ENCODE measurements around the gene DOCK10. TPM values are rescaled to one million over a fixed set of nuclear protein-coding genes. Genes with fewer than 3 reads are reported as not detected.
A peak's percentile ranks its signal among the peaks of the same experiment; 100 is the strongest.
"Not testable (repeated sequence)": the region's sequence is repeated elsewhere in the genome, so short reads cannot be mapped to it uniquely, and the experiment has no call there.

The DOCK10 gene
- total RNA-seq, 1 donor from 2014 or later: 2.5 TPM

DNA sequence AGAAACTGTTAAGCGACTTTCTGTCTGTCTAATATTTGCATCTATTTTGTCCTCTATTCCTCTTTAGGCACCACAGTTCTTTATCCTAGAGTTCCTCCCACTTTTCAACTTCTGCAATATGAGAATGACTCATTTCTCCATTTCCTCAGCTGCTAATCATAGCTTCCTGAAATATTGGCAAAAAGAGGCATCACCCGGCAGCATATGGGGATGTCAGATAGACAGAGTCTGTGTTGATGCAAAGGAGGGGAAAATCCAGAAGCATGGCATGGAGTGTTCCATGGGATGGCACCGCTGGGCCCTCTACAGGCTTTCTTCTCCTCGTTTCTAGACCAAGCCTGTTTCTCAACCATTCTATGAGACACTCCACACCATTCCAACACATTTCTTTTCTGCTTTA is 93.4 kb downstream of the DOCK10 start:
- no peak for DNase-seq (ENCODE audit: low read depth)

DNA sequence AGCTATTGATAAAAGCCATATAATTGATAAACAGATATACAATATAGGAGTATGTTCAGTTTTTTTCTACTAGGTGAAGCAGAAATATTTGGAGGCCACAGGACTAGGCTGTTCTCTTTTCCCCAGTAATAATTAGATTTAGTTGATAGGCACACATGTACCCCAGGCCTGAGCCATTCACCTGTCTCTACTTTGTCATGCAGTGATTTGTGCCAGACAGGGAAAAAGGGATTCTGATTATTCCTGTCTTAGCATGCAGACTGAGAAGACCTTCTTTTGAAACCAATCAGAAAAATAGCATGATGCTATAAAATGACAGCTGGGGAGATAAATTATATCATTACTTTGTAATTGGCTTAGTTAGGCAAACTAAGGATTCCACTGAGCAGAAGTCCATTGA is 94.3 kb downstream of the DOCK10 start:
- DNase-seq (ENCODE audit: low read depth): no peak

DNA sequence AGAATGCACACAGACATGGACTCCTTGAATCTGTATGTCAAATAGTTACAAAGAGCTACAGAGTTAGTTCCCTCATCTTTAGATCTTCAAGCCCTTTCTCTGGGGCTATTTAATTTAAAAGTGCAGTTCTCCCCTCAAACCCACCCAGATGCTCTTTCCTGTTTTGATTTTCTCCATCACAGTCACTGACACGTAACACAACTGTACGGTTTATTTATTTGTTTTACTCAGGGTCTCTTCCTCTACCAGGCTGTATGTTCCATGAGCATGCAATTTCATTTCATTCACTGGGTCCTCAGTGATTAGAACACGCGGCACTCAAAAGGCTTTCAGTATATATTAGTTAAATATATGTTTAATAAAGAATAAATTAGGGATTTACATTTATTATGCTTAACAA is 94.7 kb downstream of the DOCK10 start:
- DNase-seq (ENCODE audit: low read depth): no peak

DNA sequence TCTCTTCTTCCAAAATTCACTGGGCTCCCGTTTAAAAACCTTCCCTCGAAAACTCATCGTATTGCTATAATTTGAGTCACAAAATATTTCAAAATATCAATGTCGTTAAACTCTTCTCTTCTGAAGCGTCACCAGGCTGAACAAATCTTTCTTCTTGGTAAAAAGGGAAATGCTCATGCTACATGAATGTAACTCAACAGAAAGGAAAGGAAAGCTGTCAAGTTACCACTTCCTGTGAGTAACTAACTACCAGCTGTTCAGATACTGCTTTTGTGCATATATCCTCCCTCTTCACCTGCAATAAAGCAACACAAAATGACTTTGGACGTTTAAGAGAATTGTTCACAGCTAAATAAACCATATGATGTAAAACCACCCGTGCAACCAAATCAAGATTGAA is 95.4 kb downstream of the DOCK10 start:
- DNase-seq (ENCODE audit: low read depth): no peak

DNA sequence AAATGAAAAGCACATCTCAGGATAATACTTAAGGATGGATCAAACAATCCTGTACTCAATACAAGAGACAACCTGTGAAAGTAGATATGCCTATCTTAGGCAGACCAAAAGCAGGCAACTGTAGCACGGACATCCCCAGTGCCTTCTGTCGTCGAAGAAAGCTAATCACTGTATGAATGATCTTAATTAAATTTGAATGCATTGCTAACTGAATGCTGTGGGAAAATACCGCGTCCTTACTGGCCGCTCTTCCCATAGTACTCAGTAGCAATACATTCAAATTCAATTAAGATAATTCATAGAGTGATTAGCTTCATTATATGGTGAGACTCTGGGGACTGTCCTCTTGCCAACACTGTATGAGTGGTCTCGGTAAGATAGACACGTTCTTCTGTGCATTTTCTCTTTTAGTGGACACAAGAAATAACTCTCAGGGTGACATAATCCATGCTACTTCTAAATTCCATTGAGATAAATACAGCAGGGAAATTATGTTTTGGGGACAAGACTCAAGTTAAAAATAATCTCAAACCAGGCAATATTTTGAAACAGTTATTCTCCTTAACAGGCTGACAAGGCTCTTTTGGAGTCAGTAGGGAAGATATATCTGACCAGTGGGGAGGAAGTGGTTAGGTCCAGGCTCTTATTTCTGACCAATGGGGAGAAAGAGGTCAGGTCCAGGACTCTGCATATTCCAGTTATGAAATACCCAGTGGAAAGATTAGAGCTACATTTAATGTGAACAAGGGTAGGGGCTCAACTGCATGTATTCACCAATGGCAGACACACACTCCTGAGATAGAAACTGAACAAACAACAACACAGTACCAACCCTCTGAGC is 97.3 kb downstream of the DOCK10 start:
- no peak for DNase-seq (ENCODE audit: low read depth)

DNA sequence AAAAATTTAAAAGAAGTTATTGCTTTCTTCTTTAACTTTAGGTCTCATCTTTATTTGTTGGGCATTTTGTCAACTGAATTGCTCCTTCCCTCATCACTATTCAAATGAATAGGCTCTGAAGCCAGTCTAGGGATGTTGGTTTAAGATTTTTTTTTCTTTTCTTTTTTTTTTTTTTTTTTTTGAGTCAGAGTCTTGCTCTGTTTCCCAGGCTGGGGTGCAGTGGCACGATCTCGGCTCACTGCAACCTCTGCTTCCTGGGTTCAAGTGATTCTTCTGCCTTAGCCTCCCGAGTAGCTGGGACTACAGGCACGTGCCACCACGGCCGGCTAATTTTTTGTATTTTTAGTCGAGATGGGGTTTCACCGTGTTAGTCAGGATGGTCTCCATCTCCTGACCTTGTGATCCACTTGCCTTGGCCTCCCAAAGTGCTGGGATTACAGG is 98.6 kb downstream of the DOCK10 start:
- not testable (repeated sequence) for DNase-seq (ENCODE audit: low read depth)

DNA sequence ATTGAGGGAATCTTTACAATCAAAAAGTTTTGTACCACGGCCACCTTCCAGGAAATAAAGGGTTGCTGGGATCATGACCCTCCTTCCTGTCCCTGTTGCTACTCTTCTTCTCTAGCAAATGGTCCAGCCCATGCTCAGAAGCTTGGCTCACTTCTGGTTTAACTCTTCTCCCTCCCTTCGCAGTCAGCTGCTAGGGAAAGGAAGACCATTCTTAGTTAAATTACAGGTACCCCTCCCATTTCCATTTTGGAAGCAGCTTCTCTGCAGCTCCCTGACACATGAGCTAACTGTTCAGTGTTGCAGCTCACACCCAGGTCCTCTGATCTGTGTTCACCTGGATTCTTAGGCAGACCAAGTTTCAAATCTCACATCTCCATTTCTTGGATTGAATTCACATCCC is 100.3 kb downstream of the DOCK10 start:
- DNase-seq (ENCODE audit: low read depth): no peak

DNA sequence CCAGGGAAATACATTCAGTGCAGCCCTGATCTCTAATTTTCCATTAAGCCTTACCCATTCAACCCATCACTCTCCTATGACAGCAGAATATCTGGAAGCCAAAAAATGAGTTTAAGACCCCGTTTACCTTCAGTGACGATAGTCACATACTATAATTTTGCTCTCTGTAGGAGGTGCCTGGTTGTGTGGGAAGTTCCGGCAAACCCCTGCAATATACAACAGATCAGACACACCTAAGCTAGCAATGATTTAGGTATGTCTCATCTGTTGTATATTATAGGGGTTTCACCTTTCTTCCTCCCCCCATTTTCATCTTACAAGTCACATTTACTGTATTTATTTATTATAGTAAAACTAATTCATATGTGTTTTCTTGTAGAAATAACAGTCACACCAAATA is 101.7 kb downstream of the DOCK10 start:
- DNase-seq (ENCODE audit: low read depth): no peak

DNA sequence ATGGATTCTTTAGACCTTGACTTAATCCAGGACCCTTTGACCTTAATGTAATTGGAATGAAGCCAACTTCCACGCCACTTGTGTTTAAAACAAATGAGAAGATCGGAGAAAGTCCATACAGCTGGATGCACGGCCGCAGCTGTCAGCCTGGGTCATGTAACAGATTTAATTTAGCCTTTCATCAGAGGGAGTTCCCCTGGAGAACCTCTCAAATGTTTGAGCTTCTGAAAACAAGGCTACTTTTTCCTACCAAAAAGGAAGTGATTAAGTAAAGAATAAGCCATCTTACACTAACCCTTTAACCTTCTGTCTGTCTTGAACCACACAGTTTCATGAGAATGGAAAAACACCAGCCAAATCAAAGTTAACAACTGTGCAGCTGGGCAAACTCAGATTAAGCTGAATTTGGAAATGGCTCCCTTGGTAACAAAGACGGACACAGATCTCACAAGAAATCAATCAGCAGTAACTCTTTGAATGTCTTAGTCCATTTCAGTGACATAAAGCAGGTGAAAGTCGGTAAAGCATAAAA is 103.6 kb downstream of the DOCK10 start:
- peak; percentile 42 for DNase-seq (ENCODE audit: low read depth)

DNA sequence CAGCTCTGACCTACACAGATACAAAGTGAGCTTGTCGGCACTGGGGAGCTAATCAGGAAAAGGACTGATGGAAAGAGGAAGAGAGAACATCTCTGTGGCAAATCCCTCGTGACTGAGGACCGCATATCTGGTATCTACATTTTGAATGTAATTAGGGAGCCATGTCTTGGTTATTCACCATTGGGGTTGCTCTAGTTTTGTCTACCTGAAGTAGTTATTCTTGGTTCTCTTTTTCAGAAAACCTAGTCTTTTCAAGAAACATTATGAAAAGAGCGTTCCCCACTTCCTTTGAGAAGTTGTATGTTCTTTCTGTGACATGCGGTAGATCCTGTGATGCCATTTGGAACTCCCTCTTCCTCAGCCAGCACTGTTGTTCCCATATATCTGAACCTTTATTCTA is 104.4 kb downstream of the DOCK10 start:
- DNase-seq (ENCODE audit: low read depth): no peak

DNA sequence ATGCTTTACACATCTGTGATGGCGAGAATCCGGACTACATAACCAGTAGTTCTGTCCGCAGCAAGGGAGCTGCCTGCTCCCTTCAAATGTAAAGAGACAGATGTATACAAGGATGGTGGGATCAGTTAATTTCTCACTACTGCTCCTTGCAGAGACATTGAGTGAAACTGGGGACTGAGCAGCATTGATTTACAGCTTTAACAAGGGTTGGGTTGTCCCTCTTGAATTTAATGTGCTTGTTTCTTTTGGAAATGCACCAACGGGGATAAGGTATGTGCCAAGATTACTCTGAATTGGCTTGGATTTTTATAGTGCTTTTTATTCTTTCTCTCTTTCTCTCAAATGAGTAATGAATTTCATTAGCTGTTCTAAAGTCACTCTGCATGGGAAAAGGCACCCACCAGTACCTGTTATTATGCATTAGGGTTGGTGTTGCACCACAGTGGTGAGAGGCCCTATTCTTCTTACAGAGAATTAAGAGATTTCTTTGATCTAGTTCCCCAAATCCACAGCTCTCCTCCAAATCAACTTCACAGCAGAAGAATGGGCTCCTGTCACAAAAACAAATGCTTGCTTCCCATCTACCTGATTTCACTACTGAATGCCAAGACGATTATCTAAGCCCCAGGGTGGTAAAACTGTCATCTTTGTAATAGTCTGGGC is 107.6 kb downstream of the DOCK10 start:
- DNase-seq (ENCODE audit: low read depth): peak; percentile 83

DNA sequence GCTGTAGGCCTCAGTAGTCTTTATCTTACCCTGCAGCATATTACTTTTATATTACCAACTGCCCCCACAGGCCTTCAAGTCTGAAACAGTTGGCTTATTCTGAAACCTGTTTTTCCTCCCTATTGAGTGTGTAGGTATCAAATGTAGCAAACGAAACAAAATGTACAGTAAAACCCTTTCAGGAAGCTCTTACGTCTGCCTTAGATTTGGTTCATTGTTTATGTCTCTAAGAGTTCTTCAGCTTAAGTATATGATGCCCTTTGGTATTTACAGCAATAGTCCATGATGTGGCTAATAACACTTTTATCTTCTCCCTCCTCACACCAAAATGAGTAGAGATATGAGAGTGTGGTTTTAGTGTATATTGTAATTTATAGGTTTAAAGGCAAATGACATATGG is 108.8 kb downstream of the DOCK10 start:
- DNase-seq (ENCODE audit: low read depth): no peak

DNA sequence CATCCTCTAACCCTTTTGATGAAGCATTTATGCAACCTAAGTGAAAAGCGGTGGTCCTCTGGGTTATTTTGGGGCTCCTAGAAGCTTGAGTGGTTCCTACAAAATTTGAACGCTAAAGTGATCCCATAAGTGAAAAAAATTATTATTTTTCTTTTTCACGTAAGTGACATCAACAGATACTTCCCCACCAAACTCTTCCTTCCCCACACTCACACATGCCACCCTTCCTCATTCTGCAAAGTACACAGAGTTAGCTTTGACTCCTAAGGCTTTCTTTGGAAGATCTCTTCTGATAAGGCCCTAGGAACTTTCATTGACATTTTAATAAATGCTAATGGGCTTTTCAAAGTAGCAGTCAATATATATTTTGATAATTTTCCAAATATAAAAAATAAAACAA is 109.7 kb downstream of the DOCK10 start:
- no peak for DNase-seq (ENCODE audit: low read depth)

DNA sequence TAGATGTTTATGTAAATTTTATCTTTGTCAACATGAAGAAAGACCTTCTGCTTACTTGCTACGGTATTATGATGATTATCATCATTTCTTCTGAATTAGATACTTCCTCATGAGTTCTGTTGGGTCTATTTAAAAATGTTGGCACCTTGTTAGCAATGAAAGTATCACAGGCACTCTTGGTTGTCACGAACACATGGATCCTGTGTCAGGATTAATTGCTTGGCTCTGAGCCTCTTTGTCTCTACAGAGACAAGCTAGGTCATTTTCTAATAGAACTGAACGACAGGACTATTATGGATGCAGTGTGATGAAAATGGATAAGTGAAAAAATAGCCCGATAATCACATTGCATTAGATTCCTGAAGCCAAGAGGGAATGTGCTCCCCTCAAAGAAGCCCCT is 110.3 kb downstream of the DOCK10 start:
- DNase-seq (ENCODE audit: low read depth): no peak

DNA sequence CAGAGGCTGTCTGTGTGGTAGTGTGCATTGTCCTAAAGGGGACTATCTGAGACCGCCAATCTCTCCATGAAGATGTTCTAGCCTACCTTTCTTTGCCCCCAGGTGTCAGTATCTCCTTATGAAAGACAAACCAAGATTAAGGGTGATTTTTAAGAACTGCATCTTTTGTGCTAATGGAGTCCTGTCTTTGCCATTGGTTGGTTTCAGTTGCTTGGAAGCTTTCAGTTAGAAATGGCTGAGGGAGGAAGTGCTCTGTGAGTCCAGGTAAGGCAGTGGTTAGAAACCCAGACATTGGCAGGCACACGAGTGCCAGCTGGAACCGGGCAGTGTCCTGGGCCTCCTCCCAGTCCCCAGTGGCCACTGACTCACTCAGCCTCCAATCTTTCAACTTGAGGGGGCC is 111.3 kb downstream of the DOCK10 start:
- DNase-seq (ENCODE audit: low read depth): no peak

DNA sequence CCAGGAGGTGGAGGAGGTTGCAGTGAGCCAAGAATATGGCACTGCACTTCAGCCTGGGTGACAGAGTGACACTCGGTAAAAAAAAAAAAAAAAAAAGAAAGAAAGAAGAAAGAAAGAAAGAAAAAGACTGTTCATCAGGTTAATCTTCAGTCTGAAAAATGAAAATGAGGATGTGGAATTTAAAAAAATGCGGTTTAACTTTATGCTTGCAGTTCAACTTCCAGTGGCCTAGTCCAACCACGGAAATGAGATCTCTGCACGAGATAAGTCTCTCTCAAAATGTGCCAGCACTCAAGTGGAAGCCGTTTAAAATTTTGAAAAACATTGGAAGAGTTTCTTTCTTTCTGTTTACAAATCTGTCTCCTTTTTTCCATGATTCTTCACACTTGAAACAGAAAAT is 112.1 kb downstream of the DOCK10 start:
- DNase-seq (ENCODE audit: low read depth): no peak

DNA sequence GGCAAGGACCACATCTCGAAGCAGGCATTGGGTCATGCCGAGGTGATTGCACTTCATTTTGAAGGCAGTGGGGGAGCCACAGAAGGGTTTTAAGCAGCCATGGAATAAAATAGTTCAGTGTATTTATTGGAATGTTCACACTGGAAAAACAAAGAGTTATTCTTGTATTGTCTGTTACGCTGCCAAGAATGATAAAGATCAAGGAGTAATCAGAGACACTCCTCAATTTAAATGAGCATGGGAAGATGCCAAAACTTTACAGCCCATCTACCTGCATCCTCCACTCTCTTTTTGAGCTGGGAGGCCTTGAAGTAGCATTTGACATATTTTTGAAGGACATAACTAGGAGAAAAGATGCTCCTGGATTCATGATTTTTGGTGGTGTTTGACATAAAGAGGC is 112.8 kb downstream of the DOCK10 start:
- no peak for DNase-seq (ENCODE audit: low read depth)

DNA sequence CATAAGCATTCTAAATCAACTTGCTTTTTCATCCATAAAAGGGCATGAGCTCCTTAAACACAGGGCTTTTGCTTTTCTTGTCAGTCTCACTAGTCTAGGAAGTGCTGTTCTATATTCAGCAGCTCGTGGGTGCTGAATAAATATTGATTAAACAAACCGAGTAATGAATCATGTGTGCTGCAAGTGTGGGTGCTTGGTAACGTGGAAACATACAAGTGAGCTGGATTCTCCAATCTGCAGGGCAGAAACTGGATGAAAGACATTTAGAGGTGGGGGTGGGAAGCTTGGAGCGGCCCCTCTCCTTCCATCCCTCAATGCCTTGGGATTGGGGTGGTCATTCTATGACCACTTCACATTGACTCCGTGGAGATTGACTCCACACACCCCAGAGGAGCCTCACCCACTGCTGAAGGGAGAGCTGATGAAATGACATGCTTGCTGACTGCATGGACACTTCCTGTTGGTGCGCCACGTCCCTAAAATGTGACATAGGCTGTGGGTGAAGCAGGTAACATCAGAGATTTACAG is 114.6 kb downstream of the DOCK10 start:
- DNase-seq (ENCODE audit: low read depth): peak; percentile 90

DNA sequence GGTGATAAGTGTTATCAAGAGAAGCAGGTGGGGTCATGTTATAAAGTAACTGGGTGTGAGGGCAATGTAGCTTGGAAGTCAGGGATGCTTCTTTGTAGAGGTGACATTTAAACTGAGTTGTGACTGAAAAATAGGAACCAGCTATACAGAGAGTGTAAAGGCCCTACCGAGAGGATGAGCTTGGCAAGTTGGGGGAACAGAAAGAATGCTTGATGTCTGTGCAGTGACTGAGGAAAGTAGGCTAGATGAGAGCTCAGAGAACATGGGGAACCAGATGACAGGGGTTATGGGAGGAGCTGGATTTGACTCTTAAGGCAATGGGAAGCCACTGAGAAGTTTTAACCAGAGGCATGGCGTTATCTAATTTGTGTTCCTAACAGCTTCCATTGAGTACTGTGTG is 115.3 kb downstream of the DOCK10 start:
- DNase-seq (ENCODE audit: low read depth): no peak

DNA sequence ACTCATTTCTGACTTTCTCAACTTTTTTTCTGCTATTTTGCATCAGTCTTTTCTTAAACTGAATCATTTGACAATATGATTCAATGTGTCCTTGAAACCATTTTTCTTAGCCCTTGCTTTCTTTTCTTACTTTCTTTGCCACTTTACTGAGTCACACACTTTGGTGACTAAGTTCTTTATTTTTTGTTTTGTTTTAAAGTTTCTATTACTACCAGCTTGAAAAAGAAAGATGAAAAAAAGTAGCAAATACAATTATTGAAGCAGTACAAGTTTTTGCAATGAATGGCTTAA is 116.5 kb downstream of the DOCK10 start:
- DNase-seq (ENCODE audit: low read depth): peak; percentile 74

DNA sequence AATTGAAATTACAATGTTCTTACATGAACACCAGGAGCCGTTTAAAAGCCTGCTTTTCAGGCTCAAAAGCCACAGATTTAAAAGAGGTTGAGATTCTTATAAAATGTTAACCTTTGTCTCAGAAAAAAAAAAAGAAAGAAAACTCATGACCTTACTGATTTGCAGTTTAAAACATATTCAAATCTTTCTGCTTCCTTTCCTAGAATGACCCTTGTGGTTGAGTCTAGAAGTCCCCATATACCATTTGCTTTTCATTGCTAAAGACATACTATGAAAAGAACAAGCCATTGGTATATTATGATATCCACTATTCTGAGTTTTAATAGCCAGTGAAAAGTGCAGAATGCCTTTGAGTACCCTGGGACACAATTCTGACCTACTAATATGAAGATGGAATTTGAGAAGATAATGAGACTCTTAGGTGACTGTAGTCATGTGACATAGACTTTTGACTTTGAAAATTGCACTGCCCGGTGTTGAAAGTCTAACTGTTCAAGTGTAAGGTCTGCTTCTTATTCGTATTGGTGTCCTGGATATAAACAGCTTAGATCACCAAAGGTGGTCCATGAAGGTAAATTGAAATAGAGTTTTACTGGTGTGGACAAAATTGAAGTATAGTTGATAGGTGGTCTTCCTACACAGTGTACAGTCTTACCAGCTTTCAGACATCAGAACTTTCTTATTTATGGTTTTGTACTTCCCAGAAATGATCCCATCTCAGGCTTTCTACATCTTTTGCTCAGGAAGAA is 117.0 kb downstream of the DOCK10 start:
- no peak for DNase-seq (ENCODE audit: low read depth)

DNA sequence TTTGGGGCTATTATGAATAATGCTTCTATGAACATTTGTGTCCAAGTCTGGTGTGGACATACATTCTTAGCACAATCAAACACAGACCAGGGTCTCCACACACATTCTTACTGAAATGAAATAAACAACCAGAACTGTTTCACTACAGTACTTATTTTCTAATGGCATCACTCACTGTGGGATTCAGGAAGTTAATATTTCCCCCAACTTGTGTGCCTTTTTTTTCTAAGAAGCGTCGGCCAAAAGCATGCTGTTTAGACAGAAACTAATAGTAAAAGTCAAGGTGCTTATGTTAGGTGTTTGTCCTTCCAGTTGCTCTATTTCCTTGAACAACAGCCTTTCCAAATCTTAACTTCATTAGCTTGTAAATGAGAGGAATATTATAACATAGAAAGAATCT is 117.6 kb downstream of the DOCK10 start:
- DNase-seq (ENCODE audit: low read depth): peak; percentile 23
